Tibial nerve (tissue), 4 donors: Measurements from ENCODE around the gene CRYBG1.
A peak's percentile ranks its signal among the peaks of the same experiment; 100 is the strongest.

Experiments used
- CTCF ChIP-seq, 5 experiments: fragments of 200-600 bp in 3 of 5; fragments of 450-650 bp in 2 of 5; sonication (generic) in 3 of 5; IDR thresholded peaks; one replicate each; pipeline ENCODE4 v1.5.1; 2016 to 2019; ENCODE audit warnings: antibody characterized with exemption in 5 of 5, mild to moderate bottlenecking in 3 of 5, moderate library complexity in 2 of 5
- EP300 ChIP-seq, 2 donors: sonication (generic); formaldehyde crosslinking; IDR thresholded peaks; one replicate each; pipeline ENCODE4 v1.6.1; 2017; ENCODE audit warnings: antibody characterized with exemption in 2 of 2, mild to moderate bottlenecking in 1 of 2

GRCh38 chr6:106446287-106446885 is 85.9 kb downstream of the CRYBG1 start:
- TF ChIP-seq CTCF (IDR thresholded peaks at IDR 0.05), result peak in 4 of 5 experiments; percentile 25 to 48 (median 45)
- no peak for TF ChIP-seq EP300 (IDR thresholded peaks at IDR 0.05)
